Adrenal gland (tissue), 5 donors: ENCODE measurements around the gene C3.

ENCODE experiments used
- CTCF ChIP-seq, 6 experiments: fragments of 450-650 bp in 4 of 6; fragments of 200-600 bp in 2 of 6; sonication (generic) in 1 of 6; IDR thresholded peaks; 1 replicate in 5 of 6; 2 replicates in 1 of 6; pipeline versions ENCODE4 v1.5.1 to v1.8.0; 2016 to 2021; ENCODE audit warnings: antibody characterized with exemption in 6 of 6, mild to moderate bottlenecking in 2 of 6, moderate library complexity in 1 of 6
- POLR2A ChIP-seq, 2 donors: fragments of 450-650 bp; IDR thresholded peaks; one replicate each; pipeline ENCODE4 v1.6.1; 2017; ENCODE audit warnings: antibody characterized with exemption in 2 of 2, mild to moderate bottlenecking in 2 of 2, moderate library complexity in 1 of 2
- donor health status: DM: no; HTN: no; CAD: no.

- no peak for TF ChIP-seq CTCF (IDR thresholded peaks at IDR 0.05)
- no peak for TF ChIP-seq POLR2A (IDR thresholded peaks at IDR 0.05)
Measured at GRCh38 chr19:6667114-6667627, 53.3 kb downstream of the C3 start.
